CD4-positive, alpha-beta T cell treated with Interleukin-17A for 4 hours (primary cell): ENCODE data around the gene SPPL3.
"Not testable (repeated sequence)": the region's sequence is repeated elsewhere in the genome, so short reads cannot be mapped to it uniquely, and the experiment has no call there.

ENCODE experiments used
- DNase-seq: peaks from one replicate; pipeline ENCODE4 v3.0.0-alpha.2; 2020; ENCODE audit warnings: mixed read lengths

The SPPL3 gene

DNA sequence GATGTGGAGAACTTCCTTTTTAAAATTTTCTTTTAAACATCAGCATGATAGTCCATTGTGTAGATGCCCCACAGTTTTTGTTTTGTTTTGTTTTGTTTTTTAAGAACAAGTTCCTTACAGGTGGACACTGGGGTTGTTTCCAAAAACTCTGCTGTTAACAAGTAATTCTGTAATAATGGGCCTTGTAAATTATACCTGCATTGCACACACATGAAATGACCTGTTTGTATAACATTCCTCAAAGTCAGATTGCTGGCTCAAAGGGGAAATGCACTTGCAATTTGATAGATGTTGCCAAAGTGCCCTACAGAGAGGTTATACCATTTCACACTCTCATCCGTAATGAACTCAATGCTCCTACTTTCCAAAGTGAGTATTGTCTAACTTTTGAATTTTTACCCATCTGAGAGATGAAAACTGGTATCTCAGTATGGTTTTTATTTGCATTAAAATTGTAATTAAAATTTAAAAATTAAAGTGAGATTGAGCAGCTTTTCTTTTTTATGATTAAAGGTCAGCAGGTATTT lies 89.2 kb downstream of the SPPL3 start:
- no peak for DNase-seq

- DNase-seq = no peak
Observed at GRCh38 chr12:120814203-120814902, 89.8 kb downstream of the SPPL3 start.

DNA sequence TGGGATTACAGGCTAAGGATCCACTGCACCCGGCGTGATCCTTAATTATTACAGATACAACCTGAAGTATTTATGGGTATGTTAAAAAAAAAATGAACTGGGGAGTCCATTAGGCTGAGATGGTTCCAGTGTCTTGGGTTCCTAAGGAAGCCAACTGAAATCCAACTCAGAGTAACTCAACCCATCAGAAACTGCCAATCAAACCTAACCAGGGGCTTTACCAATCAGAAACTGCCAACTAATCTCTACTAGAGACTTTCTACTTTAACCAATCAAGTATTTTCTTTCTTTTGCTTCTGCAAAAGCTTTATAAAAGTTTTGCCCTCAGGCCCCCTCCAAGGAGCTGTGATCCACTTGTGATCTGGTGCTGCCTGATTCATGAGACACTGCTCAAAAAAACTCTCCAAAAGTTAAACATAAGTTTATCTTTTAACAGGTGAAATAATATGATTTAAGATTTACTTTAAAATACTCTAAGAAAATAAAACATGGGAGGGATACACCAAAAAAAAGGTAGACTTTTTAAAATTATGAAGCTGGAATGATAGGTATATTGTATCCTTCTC lies 90.5 kb downstream of the SPPL3 start:
- no peak for DNase-seq

GRCh38 chr12:120810021-120810420 lies 94.1 kb downstream of the SPPL3 start:
- no peak for DNase-seq

- DNase-seq = no peak
Observed at GRCh38 chr12:120804428-120804827, 99.7 kb downstream of the SPPL3 start.

GRCh38 chr12:120801146-120801545 lies 103.0 kb downstream of the SPPL3 start:
- no peak for DNase-seq

DNA sequence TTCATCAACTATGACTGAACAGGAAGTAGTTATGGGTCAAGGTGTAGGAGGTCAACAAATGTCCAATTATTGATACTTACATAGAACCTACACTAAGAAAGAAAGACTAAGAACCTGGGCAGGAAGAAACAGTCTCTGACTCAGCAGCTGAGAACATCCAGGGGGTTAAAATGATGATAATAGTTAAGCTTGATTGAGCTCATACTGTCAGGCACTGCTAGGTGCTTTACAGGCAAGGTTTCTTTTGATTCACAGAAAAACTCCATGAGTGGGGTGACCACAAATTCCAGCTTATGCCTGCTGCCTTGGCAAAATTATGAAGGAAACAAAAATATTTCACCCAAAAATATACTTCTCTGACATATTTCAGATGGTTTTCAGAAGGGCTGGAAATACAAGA lies 103.5 kb downstream of the SPPL3 start:
- no peak for DNase-seq

DNA sequence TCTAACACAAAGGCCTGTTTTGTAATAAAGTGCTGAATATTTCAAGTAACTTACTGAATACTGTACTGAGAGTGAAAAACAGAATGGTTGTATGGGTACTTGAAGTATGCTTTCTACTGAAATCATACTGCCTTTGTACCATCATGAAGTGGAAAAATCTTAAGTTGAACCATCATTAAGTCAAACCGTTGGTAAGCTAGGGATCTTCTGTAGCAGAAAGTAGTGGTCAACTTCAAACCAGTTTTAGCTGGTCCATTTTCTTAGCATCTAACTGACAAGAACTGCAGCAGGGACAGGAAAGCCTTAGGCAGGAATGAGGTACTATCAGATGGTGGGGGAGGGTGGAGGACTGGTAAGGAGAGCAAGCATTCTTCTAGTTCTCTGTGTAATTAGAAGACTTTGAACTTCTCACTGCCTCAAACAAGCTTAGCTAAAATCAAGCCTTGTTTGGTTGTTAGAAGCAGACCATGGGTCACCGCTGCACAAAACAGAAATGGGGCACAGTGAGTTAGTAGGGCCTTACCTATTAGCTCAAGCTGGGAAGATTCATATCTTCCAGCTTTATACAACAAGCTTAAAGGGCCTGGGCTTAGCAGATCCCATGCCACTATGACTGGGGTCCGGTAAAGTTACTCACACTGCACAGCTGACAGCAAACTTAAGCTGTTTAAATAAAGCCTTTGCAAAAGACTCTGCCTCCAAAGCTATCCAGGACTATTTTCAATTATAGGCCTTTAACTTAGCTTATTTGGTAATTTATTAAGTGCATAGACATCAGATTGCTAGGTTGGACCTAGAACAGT lies 104.7 kb downstream of the SPPL3 start:
- no peak for DNase-seq

GRCh38 chr12:120798696-120799095 lies 105.5 kb downstream of the SPPL3 start:
- DNase-seq = no peak

DNA sequence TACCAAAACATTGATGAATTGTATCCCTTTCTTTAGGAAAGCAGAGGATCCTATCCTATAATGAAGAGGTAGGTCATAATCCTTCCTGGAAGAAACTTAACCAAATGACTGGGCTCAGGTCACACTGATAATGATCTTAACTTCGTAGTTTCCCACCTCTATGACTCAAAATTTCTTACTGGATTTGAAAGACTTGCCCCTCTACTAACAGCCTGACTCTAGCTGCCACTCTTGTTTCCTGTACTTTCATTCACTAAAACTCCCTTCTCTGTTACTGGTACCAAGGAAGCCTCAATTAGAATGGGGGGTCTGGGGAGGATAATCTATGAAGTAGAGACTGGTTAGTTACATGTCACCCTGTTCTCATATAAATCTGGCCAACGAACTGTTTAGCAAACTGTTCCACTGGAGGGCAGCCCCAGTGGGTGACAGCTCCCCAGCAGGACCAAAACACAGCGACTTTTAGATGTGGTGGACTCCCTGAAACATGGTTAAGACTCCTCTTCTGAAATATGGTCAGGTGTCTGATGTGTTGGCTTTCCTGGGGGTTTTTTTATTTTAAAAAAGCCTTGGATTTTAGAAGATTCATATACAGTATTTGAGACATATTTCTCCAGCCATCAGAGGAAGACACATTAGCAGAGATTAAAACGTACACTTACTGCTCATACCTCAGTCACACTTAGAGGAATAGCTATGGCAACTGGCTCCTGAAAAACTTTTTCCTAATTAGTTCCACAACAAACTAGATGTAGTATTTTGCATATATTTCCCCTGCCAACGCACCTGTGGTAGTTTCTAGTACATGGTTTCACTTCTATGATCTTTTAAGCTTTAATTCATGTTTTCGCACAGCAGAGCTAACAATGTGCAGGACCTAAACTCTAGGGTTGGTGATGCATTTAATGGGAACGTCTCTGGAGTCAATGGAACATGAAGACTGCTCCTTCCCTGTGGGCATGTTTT lies 106.2 kb downstream of the SPPL3 start:
- no peak for DNase-seq

- no peak for DNase-seq
Observed at GRCh38 chr12:120795441-120796178, 108.5 kb downstream of the SPPL3 start.

DNA sequence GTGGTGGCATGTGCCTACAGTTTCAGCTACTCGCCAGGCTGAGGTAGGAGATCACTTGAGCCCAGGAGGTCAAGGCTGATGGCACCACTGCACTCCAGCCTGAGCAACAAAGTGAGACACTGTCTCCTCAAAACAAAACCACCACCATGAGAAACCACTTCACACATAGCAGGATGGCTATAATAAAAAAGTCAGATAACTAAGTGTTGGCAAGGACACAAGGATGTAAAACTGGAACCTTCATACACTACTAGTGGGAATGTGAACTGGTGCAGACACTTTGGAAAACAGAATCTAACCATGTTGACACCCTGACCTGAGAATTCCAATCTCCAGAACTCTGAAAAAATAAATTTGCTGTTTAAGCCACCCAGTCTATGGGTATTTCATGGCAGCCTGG lies 110.8 kb downstream of the SPPL3 start:
- DNase-seq = no peak

- not testable (repeated sequence) for DNase-seq
Observed at GRCh38 chr12:120792456-120792855, 111.7 kb downstream of the SPPL3 start.

GRCh38 chr12:120791669-120792176 lies 112.4 kb downstream of the SPPL3 start:
- DNase-seq = no peak

- DNase-seq = no peak
Observed at GRCh38 chr12:120790114-120790513, 114.0 kb downstream of the SPPL3 start.

GRCh38 chr12:120787889-120788288 lies 116.3 kb downstream of the SPPL3 start:
- DNase-seq = no peak

GRCh38 chr12:120784804-120785203 lies 119.4 kb downstream of the SPPL3 start:
- DNase-seq = no peak

DNA sequence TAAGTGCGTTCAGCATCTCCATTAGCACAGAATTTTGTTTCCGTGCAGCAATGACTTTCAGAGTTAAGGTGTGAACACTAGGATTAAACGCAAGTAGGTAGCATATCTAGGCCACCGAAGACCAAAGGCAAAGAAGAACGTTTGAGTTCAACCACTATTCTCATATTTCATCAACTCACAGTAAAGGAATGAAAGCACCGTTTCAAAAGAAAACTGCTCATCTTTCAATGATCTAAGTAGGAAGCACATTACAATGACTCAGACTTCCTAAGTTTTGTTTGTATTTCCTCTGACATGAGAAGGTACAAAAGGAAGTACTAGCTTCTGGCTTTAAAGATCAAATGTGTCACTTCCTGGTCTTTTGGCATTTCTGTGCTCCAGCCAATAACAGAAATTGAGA lies 121.0 kb downstream of the SPPL3 start:
- no peak for DNase-seq

GRCh38 chr12:120775862-120776552 lies 128.2 kb downstream of the SPPL3 start:
- no peak for DNase-seq

DNA sequence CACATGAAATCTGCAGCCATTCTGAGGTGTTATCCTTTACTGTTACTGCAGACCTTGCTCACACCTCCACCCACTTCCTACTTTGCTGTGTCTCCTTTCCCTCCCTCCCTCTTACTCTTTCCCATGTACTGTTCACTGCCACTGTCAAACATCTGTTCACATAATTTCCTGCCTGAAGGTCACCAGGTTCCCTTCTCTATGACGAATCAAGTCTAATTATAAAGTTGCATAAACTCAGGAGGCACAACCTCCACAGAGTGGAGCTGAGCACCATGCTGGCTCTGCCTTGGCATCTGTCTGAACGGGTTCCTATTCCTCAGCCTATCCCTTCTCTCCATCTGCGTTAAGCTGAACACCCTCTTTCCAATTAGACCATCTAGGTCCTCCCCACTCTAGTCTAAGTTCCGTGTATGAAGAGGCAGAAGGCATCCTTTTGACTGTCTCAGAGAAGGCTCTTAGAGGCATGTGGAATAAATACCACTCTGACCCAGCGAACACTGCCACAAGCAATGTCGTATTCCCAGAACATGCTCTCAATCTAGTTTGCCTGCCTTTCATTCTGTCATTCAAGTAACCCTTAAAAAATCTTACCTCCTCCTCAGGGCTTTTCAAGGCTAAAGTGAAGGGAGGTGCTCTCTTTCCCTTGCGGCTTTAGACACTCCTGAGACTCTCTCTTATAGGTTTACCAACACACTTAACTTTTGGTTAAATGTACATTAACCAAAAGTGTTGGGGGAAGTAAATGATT lies 129.8 kb downstream of the SPPL3 start:
- DNase-seq = no peak
